ENCODE data around the gene OR10K2.
"Not testable (repeated sequence)": the region's sequence is repeated elsewhere in the genome, so short reads cannot be mapped to it uniquely, and the experiment has no call there.

OR10K2 gene

DNA sequence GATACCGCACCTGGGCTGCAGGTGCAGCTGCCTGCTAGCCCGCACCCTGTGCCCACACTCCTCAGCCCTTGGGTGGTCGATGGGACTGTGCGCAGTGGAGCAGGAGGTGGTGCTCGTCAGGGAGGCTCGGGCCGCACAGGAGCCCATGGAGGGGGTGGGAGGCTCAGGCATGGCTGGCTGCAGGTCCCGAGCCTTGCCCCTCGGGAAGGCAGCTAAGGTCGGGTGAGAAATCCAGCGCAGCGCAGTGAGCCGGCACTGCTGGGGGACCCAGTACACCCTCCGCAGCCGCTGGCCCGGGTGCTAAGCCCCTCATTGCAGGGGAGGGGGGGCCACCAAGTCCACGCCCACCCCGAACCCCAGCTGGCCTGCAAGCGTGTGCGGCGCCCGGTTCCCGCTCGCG, 51.9 kb downstream of the OR10K2 start:
- DNase-seq (ENCODE audit: insufficient read length, low spot score), result not testable (repeated sequence)

DNA sequence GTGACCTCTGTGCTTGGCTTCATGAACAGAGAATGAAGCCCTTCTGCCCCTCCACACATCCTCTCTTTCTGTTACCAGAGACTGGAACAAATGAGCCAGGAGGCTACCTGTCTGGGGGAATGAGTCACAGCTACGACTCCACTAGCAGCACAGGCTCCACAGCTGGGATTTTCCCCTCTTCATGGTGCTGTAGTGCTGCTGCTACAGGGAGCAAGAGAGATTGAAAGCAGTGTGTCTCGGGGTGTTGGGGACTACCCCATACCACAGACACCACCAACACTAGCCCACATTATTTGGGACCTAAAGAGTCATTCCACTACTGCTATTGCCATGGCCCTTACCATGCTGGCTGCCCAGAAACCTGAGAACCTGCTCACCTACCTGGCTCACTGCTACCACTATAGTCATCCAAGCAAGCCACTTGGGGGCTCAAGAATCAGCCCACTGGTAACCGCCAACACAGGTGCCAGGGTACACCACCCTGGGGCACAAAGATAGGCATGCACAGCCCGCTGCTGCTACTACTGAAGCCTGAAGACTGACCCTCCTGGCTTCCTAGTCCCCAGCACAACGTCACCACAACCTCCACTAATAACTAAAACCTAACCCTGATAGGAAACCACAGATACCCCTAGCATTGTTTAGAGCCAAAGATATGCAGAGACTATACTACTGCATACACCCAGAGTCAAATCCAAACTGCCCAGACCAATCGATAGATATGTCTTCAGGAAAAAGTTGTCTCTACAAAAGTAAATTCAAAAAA, 54.7 kb downstream of the OR10K2 start:
- DNase-seq (ENCODE audit: insufficient read length, low spot score) (no peak), FAIRE-seq (no peak)

More for the DNA sequence above, 51.9 kb downstream of the OR10K2 start:
- FAIRE-seq, result not testable (repeated sequence)

Data from GM19239 (cell line).